AG09319 (cell line): ENCODE data around the gene IGSF21.

Experiments
- DNase-seq: peaks from one replicate; pipeline ENCODE4 v3.0.0-alpha.2; 2010; ENCODE audit warnings: low read depth; ENCODE audit errors: extremely low read depth
- TF ChIP-seq, protein P1 (sequence below): IDR thresholded peaks from 2 replicates; pipeline ENCODE4 v1.5.1; 2011; ENCODE audit warnings: low read depth, mild to moderate bottlenecking, inconsistent platforms, low read length, moderate library complexity

IGSF21 gene

DNA sequence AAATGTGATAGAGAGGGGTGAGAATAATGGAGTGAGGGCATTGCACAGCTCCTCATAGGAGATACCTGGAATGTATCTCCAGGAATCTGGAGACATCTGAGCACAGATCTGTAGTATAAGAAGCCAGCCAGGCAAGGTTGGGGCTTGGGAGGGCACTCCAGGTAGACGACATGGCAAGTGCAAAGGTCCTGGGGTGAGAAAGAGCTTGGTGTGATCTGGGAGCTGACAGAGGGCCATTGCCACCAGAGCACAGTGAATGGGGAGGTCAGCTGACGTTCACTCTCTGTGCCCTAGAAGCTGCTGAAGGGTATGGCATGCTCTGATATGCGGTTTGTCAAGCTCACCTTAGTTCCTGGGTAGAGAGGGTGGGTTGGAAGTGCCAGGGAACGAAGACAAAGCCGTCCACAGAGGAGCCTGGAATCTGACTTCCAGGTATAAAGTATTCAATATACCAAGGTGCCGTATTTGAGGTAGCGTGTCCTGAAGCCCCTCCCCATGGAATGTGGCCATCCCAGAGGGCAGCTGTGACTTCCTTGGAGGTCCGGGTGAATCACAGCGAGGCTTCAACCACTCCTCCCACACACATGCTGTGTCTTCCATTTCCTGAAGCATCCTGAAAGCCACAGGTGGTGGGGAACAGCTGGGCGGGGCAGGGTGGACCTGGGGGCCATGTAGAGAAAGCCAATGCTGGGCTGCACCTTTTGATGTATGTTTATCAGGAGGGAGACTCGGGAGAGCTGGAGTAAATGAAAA is 190.5 kb downstream of the IGSF21 start:
- DNase-seq = no peak
- TF ChIP-seq, protein P1, sequence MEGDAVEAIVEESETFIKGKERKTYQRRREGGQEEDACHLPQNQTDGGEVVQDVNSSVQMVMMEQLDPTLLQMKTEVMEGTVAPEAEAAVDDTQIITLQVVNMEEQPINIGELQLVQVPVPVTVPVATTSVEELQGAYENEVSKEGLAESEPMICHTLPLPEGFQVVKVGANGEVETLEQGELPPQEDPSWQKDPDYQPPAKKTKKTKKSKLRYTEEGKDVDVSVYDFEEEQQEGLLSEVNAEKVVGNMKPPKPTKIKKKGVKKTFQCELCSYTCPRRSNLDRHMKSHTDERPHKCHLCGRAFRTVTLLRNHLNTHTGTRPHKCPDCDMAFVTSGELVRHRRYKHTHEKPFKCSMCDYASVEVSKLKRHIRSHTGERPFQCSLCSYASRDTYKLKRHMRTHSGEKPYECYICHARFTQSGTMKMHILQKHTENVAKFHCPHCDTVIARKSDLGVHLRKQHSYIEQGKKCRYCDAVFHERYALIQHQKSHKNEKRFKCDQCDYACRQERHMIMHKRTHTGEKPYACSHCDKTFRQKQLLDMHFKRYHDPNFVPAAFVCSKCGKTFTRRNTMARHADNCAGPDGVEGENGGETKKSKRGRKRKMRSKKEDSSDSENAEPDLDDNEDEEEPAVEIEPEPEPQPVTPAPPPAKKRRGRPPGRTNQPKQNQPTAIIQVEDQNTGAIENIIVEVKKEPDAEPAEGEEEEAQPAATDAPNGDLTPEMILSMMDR = no peak

- TF ChIP-seq, protein P1 = peak; percentile 30
- DNase-seq = no peak
These were observed 192.1 kb downstream of the IGSF21 start for GRCh38 chr1:18299441-18300338.

DNA sequence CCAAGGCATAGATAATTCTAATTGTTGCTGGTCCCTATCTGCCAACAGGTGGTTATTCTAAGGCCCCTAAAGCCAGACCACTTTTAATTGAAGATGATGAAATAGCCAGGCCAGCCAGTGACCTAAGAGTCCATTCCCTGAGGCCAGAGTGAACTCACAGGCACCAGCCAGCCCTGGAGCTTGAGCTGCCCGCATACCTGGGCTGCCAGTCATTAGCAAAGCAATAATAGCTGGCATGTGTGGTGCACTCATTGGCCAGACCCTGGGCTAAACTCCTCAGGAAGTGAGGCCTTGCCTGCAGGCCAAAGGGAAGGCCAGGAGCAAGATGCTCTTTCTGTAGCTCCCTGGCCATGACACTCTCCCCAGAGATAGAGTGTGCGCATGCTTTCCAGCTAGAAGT is 192.8 kb downstream of the IGSF21 start:
- DNase-seq = no peak
- TF ChIP-seq, protein P1 = no peak

DNA sequence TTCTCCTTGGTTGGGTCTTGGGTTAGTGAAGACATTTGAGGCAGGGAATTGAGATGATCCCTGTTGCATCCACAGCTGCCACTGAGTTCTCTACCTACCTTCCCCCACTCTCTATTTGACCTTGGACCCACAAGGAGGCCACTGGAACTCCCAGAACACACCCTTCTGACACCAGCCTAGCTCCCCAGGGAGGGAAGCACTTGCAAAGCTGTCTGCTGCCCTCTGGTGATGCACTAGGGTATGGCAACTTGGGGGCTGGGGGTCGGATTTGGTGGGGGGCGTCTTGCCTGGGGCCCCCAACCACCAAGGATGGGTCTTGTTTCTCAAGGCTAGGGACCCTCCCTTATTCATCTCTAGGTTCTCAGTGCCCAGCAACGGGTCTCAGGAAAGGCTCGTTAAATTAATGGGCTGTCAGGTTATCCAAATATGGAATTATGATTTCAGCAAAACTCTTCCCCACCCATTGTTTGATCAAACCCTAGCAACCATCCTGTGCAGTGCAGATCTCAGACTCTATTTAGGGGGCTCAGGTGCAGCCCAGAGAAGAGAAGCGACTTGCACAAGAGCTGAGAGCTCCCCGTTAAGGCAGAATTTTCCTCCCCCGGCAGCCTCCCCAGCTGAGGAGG is 195.3 kb downstream of the IGSF21 start:
- DNase-seq = no peak
- TF ChIP-seq, protein P1 = peak; percentile 1; the same call in 1 of the 2 replicates

GRCh38 chr1:18304151-18304869 is 196.7 kb downstream of the IGSF21 start:
- TF ChIP-seq, protein P1 = no peak
- no peak for DNase-seq

GRCh38 chr1:18305182-18305795 is 197.7 kb downstream of the IGSF21 start:
- DNase-seq = no peak
- TF ChIP-seq, protein P1 = no peak
